Peyer's patch (tissue), 4 donors: Measurements from ENCODE around the gene OR2A14. TPM values are rescaled to one million over a fixed set of nuclear protein-coding genes. Genes with fewer than 3 reads are reported as not detected.

ENCODE experiments used
- DNase-seq, 3 donors: peaks; one replicate each; pipeline ENCODE4 v3.0.0-alpha.2; 2017 to 2019
- H3K27ac ChIP-seq, 4 donors: fragments of 200-600 bp; sonication (generic); one replicate each; pipeline ENCODE4 v1.5.1; 2016 to 2019
- H3K27me3 ChIP-seq, 2 donors: fragments of 200-600 bp; sonication (generic); one replicate each; pipeline ENCODE4 v1.5.1; 2019
- H3K36me3 ChIP-seq, 3 donors: fragments of 200-600 bp; sonication (generic); one replicate each; pipeline ENCODE4 v1.5.1; 2016 to 2019
- H3K4me1 ChIP-seq, 4 donors: fragments of 200-600 bp; sonication (generic); one replicate each; pipeline ENCODE4 v1.5.1; 2016 to 2019
- H3K4me3 ChIP-seq, 4 donors: fragments of 200-600 bp; sonication (generic); 1 replicate in 3 of 4; 2 replicates in 1 of 4; pipeline ENCODE4 v1.5.1; 2016 to 2019; ENCODE audit warnings: mild to moderate bottlenecking in 1 of 4
- H3K9me3 ChIP-seq, 4 donors: fragments of 200-600 bp; sonication (generic); one replicate each; pipeline ENCODE4 v1.5.1; 2016 to 2019; ENCODE audit warnings: mild to moderate bottlenecking in 1 of 4
- CTCF ChIP-seq, 6 experiments: fragments of 450-650 bp in 4 of 6; fragments of 200-600 bp in 2 of 6; sonication (generic) in 1 of 6; IDR thresholded peaks; one replicate each; pipeline ENCODE4 v1.5.1; 2017 to 2019; ENCODE audit warnings: antibody characterized with exemption in 6 of 6, mild to moderate bottlenecking in 3 of 6, moderate library complexity in 1 of 6
- POLR2A ChIP-seq, 2 donors: fragments of 450-650 bp; IDR thresholded peaks; one replicate each; pipeline ENCODE4 v1.5.1; 2017; ENCODE audit warnings: antibody characterized with exemption in 2 of 2, mild to moderate bottlenecking in 2 of 2, moderate library complexity in 2 of 2
- total RNA-seq, 4 donors: library from RNA; depleted of rRNA; stranded (reverse); fragments of >200 nt; gene quantifications; one replicate each; pipeline ENCODE4 v1.1.0, GENCODE V29; 2016

The OR2A14 gene
- not detected for total RNA-seq

GRCh38 chr7:144122876-144123275 lies at the start of gene OR2A14:
OR2A14 (plus strand) TSS chr7:144123176; CDS start chr7:144129113, 5,937 bp downstream.
- TF ChIP-seq POLR2A (IDR thresholded peaks at IDR 0.05) (no peak), CTCF (IDR thresholded peaks at IDR 0.05) (no peak)

GRCh38 chr7:144074374-144074773 lies 48.6 kb upstream of the OR2A14 start:
- no peaks in the 10 kb centered on the region for H3K36me3 ChIP-seq
- no peaks in the 10 kb centered on the region for H3K4me1 ChIP-seq
- no peak overlapping the region for H3K27ac ChIP-seq
- H3K27me3 ChIP-seq: no peaks in the 10 kb centered on the region
- TF ChIP-seq CTCF (IDR thresholded peaks at IDR 0.05) (no peak), POLR2A (IDR thresholded peaks at IDR 0.05) (no peak)
- H3K4me3 ChIP-seq: no peak overlapping the region
- no peaks in the 10 kb centered on the region for H3K9me3 ChIP-seq
- DNase-seq: no peak

More at GRCh38 chr7:144122876-144123275, at the start of gene OR2A14:
- Histone ChIP-seq H3K4me1 (no peaks in the 10 kb centered on the region), H3K36me3 (no peaks in the 10 kb centered on the region), H3K4me3 (no peak within 1 kb of the TSS), H3K27ac (no peak within 1 kb of the TSS), H3K27me3 (no peaks in the 10 kb centered on the region), H3K9me3 (no peaks in the 10 kb centered on the region)
- no peak for DNase-seq

GRCh38 chr7:144085978-144086377 lies 37.0 kb upstream of the OR2A14 start, which contains the start of gene OR2A12:
OR2A12 (plus strand) TSS chr7:144086278; CDS start chr7:144095108, 8,830 bp downstream.
- no peak within 1 kb of the TSS for H3K4me3 ChIP-seq
- TF ChIP-seq CTCF (IDR thresholded peaks at IDR 0.05) (no peak), POLR2A (IDR thresholded peaks at IDR 0.05) (no peak)
- H3K27me3 ChIP-seq: no peaks in the 10 kb centered on the region
- H3K9me3 ChIP-seq: peaks cover 0 to 5% (median 2%) of the 10 kb centered on the region in 4 donors
- no peak within 1 kb of the TSS for H3K27ac ChIP-seq
- H3K36me3 ChIP-seq: no peaks in the 10 kb centered on the region
- no peaks in the 10 kb centered on the region for H3K4me1 ChIP-seq
- DNase-seq: no peak

GRCh38 chr7:144086730-144087129 lies 36.2 kb upstream of the OR2A14 start:
- Histone ChIP-seq H3K27ac (no peak overlapping the region), H3K27me3 (no peaks in the 10 kb centered on the region), H3K4me1 (no peaks in the 10 kb centered on the region), H3K4me3 (no peak overlapping the region), H3K9me3 (peaks cover 0 to 6% (median 3%) of the 10 kb centered on the region in 4 donors), H3K36me3 (no peaks in the 10 kb centered on the region)
- TF ChIP-seq POLR2A (IDR thresholded peaks at IDR 0.05): no peak
- no peak for TF ChIP-seq CTCF (IDR thresholded peaks at IDR 0.05)
- DNase-seq: no peak

GRCh38 chr7:144087230-144087629 lies 35.7 kb upstream of the OR2A14 start:
- no peak overlapping the region for H3K27ac ChIP-seq
- H3K9me3 ChIP-seq: peaks cover 0 to 6% (median 3%) of the 10 kb centered on the region in 4 donors
- H3K4me3 ChIP-seq: no peak overlapping the region
- TF ChIP-seq POLR2A (IDR thresholded peaks at IDR 0.05) (no peak), CTCF (IDR thresholded peaks at IDR 0.05) (no peak)
- no peaks in the 10 kb centered on the region for H3K4me1 ChIP-seq
- H3K36me3 ChIP-seq: no peaks in the 10 kb centered on the region
- H3K27me3 ChIP-seq: no peaks in the 10 kb centered on the region
- no peak for DNase-seq

- Histone ChIP-seq H3K27me3 (no peaks in the 10 kb centered on the region), H3K27ac (no peak overlapping the region), H3K4me1 (no peaks in the 10 kb centered on the region), H3K4me3 (no peak overlapping the region), H3K36me3 (no peaks in the 10 kb centered on the region), H3K9me3 (peaks cover 0 to 6% (median 3%) of the 10 kb centered on the region in 4 donors)
- DNase-seq: no peak
- TF ChIP-seq CTCF (IDR thresholded peaks at IDR 0.05) (no peak), POLR2A (IDR thresholded peaks at IDR 0.05) (no peak)
Measured at GRCh38 chr7:144090667-144091066, 32.3 kb upstream of the OR2A14 start.
